ENCODE measurements around the gene SLC7A5. TPM values are rescaled to one million over a fixed set of nuclear protein-coding genes. Genes with fewer than 3 reads are reported as not detected.

SLC7A5 gene
- polyA plus RNA-seq, 1 donor: 12.7 TPM

GRCh38 chr16:87845807-87846619 lies 23.3 kb downstream of the SLC7A5 start:
- DNase-seq: no peak

- no peak for DNase-seq
Measured at GRCh38 chr16:87845213-87845612, 24.1 kb downstream of the SLC7A5 start.

- DNase-seq: no peak
Measured at GRCh38 chr16:87844809-87845208, 24.5 kb downstream of the SLC7A5 start.

GRCh38 chr16:87844120-87844733 lies 25.1 kb downstream of the SLC7A5 start:
- no peak for DNase-seq

- DNase-seq: no peak
Measured at GRCh38 chr16:87843678-87844105, 25.6 kb downstream of the SLC7A5 start.

- no peak for DNase-seq
Measured at GRCh38 chr16:87842209-87842869, 27.0 kb downstream of the SLC7A5 start.

- no peak for DNase-seq
Measured at GRCh38 chr16:87841340-87842208, 27.7 kb downstream of the SLC7A5 start.

GRCh38 chr16:87840271-87840978 lies 28.9 kb downstream of the SLC7A5 start:
- no peak for DNase-seq

- no peak for DNase-seq
Measured at GRCh38 chr16:87839542-87840270, 29.6 kb downstream of the SLC7A5 start.

- no peak for DNase-seq
Measured at GRCh38 chr16:87838643-87839541, 30.4 kb downstream of the SLC7A5 start.

GRCh38 chr16:87837627-87838289 lies 31.5 kb downstream of the SLC7A5 start:
- no peak for DNase-seq

- DNase-seq: no peak
Measured at GRCh38 chr16:87836844-87837581, 32.3 kb downstream of the SLC7A5 start.

- DNase-seq: no peak
Measured at GRCh38 chr16:87836346-87836843, 32.9 kb downstream of the SLC7A5 start.

GRCh38 chr16:87835882-87836331 lies 33.4 kb downstream of the SLC7A5 start:
- DNase-seq: no peak

- no peak for DNase-seq
Measured at GRCh38 chr16:87834668-87835473, 34.4 kb downstream of the SLC7A5 start.

- DNase-seq: no peak
Measured at GRCh38 chr16:87834005-87834667, 35.2 kb downstream of the SLC7A5 start.

GRCh38 chr16:87833548-87833947 lies 35.8 kb downstream of the SLC7A5 start:
- DNase-seq: no peak

Measured in hindlimb muscle (tissue), 1 donor.